AG08396 (cell line): ENCODE results near the gene ANKRD61.
"Not testable (repeated sequence)": the region's sequence is repeated elsewhere in the genome, so short reads cannot be mapped to it uniquely, and the experiment has no call there.

Source experiments
- DNase-seq: peaks from one replicate; pipeline ENCODE4 v3.0.0; 2012; ENCODE audit warnings: low spot score, mixed read lengths

ANKRD61 gene

DNA sequence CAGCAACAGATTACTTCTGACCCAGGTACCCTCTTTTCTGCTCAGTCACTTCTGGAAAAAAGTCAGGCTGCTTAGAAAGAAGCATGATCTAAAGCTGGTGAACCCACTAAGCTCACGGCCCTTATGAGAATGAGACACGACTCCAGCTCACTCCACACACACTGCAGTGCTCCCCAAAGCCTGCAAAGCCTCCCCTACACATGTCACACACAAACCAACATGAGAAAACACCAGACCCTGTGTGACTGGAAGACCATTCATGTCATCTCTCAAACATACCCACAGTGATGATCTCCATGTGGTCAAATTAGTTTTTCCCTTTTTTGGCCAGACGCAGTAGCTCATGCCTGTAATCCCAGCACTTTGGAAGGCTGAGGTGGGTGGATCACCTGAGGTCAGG lies 391 bp downstream of the ANKRD61 start:
- no peak for DNase-seq

DNA sequence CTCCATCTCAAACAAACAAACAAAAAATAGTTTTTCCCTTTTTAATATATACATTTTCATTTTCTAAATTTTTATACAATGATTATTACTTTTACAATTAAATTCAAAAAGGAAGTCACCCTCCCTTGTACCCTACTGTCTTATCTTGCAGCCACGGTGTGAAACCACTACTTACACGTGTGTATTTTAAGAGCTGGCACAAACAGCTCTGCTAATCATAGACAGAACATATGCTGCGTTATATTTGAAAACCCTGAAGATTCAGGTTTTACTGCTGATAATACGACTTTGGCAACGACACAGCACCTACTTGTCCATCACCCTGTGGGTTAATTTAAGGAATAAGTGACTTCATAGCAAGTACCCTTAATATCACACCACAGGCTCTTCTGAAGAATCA lies 991 bp downstream of the ANKRD61 start:
- no peak for DNase-seq

DNA sequence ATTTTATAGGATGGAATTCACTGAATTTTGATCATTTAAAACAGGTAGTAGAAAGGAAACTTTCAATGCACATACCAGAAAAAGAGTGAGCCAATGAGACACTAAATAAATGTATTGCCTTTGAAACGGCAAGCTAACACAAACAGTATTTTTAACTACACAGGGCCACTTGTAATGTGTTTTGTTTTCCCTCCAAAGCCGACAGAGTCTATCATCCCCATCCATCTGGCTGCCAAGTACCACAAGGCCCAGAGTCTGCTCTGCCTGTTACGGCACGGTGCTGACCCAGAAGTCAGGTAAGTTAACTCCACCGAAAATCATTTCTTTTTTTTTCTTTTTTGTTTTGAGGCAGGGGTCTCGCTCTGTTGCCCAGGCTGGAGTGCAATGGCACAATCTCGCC lies 1.5 kb downstream of the ANKRD61 start:
- DNase-seq = no peak

DNA sequence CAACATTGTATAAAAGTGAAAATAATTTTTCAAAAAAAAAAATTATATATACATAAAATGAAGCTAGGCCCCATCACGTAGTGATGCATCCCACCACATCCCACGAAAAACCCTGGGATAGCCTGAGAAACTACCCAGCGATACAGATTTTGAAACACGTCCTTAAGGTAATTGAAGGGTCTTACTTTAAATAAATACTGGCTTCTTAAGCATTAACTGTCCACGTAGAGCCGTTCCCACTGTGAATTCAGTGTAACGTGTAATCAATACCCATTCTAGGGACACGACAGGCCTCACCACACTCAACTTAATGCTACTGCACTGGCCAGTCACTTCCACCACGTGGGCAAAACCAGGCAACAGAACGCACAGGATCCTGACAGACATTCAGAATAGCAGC lies 4.0 kb downstream of the ANKRD61 start:
- no peak for DNase-seq

DNA sequence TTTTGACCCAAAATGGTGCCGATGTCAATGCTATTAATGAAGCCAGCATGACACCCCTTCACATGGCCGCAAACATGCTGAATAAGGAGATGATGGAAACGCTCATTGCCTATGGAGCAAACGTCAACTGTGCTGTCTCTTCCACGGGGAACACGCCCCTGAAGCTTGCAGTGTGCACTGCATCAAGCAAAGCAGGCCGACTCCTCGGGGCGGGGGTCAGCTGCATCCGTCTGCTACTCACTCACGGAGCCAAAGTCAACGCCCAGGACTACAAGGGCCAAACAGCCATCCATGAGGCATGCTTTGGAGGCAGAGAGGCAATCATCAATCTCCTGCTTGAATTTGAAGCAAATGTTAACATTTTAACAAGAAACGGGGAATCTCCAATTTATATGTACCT lies 4.5 kb downstream of the ANKRD61 start:
- DNase-seq = no peak

DNA sequence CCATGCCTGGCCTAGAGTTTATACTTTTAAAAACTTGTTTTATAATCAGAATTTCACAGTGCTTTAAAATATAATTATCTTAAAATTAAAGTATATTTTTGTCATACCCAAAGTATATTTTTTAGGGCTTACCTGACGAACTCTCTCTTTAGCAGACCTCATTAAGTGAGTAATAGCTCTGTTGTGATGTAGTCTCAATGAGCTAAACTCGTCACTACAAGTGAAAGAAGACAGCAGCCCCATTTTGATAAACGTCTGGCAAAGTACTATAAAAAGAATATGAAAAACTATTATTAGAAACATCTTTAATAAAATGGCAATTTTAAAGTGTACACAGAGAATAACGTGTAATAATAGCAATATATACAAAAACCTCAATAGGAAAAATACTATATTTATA lies 18.6 kb downstream of the ANKRD61 start:
- no peak for DNase-seq

DNA sequence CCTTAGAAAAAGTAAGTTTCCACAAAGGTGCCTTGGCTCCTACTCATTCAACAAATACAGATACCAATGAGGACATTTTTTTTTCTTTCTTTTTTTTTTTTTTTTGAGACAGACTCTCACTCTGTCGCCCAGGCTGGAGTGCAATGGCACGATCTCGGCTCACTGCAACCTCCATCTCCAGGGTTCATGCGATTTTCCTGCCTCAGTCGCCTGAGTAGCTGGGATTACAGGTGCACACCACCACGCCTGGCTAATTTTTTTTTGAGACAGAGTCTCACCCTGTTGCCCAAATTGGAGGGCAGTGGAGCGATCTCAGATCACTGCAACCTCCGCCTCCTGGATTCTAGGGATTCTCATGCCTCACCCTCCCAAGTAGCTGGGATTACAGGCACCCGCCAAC lies 20.0 kb downstream of the ANKRD61 start:
- not testable (repeated sequence) for DNase-seq

DNA sequence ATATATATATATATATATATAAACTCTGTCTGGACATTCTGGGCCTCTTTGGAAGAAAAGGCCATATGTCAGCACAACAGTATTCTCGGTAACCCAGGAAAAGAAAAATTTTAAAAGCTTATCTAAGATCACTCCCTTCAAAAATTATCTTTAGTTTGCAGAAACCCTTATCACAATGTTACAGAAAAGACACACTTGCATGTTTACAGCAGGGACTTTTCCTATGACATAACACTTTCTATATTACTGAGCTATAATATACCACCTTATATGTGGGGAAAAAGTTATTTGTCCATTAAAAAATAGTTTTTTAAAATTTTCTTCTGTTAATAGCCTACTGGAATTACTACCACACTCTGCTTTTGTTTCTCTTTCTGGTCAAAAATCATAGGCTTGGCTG lies 25.4 kb downstream of the ANKRD61 start:
- no peak for DNase-seq

DNA sequence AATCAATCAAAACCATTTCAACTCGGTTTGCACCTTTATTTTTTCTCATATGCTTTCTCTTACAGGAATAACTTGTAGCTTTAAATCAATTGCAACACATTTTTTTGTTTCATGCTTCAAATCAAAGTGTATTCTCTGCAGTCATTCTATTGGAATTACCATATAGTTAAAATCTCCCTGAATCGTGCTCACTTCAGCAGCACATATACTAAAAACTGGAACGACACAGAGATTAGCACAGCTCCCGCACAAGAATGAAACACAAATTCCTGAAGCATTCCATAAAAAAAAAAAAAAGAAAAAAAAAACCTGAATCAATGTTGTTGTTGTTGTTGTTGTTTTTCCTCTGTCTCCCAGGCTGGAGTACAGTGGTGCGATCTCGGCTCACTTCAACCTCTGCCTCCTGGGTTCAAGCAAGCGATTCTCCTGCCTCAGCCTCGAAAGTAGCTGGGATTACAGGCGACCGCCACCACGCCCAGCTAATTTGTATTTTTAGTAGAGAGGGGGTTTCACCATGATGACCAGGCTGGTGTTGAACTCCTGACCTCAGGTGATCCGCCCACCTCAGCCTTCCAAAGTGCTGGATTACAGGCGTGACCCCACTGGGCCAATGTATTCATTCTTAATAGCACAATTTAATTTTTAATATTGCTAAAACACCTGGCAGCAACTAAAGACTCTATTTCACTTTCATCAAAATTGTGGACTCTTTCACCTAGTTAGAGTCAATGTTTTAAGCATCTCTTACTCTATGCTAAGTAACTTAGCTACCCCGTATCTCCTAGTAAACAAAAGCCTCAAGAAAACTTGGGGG lies 26.3 kb downstream of the ANKRD61 start:
- DNase-seq = no peak

DNA sequence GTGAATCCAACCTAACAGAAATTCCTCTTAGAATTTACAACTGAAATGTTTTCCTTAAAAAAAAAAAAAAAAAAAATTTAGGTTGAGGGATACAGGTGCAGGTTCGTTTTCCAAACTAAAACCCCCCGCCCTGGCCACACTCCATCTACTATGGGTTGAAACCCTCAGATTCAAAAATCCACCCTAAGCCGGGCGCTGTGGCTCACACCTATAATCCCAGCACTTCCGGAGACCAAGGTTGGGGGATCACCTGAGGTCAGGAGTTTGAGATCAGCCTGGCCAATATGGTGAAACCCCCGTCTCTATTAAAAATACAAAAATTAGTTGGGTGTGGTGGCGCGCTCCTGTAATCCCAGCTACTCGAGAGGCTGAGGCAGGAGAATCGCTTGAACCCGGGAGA lies 28.8 kb downstream of the ANKRD61 start:
- not testable (repeated sequence) for DNase-seq

DNA sequence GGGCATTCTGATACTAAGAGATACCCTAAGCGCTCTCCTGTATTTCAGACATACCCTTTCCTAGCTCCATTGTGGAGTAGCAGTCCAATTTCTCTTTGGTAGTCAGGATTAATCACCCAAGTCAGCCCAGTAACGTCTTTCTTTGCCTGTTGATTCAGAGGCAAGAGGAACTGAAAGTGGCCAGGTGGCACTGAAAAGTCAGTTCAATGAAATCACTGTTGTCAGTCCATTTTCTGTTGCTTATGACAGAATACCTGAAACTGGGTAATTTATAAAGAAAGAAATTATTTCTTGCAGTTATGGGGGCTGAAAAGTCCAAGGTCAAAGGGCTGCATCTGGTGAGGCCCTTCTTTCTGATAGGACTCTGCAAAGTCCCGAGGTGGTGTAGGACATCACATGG lies 40.2 kb downstream of the ANKRD61 start:
- DNase-seq = no peak

DNA sequence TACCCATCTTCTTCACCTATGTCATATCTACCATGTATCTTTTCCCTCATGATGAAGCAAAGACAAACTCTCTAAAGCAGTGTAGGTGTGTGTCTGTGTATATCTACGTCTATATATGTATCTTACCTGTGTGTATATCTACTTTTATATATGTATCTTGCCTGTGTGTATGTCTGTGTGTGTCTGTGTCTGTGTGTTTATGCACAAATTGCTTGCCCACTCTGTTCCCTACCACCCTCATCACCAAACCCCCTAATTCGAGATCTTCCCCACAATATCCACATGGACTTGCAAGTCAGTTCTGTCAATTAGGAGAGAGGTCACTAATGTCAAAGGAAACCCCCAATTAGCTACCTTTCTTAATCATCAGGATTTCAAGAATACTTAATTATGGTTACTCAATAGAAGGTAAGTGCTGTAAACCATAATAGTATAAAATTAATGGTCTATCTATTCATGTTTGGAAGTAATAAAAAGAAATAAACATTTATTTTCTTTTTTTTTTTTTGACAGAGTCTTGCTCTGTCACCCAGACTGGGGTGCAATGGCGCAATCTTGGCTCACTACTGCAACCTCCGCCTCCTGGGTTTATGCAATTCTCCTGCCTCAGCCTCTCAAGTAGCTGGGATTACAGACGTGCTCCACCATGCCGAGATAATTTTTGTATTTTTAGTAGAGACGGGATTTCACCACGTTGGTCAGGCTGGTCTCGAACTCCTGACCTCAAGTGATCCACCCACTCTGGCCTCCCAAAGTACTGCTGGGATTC lies 43.6 kb downstream of the ANKRD61 start:
- DNase-seq = no peak

DNA sequence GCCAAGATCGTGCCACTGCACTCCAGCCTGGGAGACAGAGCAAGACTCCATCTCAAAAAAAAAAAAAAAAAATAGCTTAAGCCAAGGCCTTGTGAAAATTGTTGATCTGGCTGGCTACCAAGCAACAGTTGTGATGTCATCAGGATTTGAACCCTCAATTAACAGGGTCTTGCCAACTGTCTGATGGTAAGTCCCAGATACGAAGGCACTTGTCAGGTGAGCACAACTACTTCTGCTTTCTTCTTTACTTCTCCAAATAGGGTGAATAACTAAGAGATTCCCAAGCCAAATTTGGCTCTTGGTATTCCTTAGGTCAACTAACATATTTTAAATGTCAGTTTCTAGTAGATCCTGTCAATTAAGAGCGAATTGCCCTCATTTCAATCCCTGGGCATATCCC lies 47.4 kb downstream of the ANKRD61 start:
- no peak for DNase-seq

DNA sequence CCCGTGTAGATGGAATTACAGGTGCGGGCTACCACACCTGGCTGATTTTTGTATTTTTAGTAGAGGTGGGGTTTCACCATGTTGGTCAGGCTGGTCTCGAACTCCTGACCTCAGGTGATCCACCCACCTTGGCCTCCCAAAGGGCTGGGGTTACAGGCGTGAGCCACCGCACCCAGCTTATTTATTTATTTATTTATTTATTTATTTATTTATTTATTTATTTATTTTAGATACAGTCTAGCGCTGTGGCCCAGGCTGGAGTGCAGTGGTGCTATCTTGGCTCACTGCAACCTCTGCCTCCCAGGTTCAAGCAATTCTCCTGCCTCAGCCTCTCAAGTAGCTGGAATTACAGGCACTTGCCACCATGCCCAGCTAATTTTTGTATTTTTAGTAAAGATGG lies 51.9 kb downstream of the ANKRD61 start:
- not testable (repeated sequence) for DNase-seq
